WTC11 (cell line): Measurements from ENCODE around the gene ARHGEF39.
"Not testable (repeated sequence)": the region's sequence is repeated elsewhere in the genome, so short reads cannot be mapped to it uniquely, and the experiment has no call there.

Experiments
- JUN ChIP-seq: sonication (generic); formaldehyde crosslinking; IDR thresholded peaks from 2 replicates; pipeline ENCODE4 v1.8.0; 2023; ENCODE audit warnings: mild to moderate bottlenecking, missing genetic modification reagents
- ZNF423 ChIP-seq: fragments of 250-450 bp; sonication (Bioruptor Pico); IDR thresholded peaks from 2 replicates; pipeline ENCODE4 v2.1.2; 2022; ENCODE audit warnings: mild to moderate bottlenecking, moderate library complexity
- TF ChIP-seq, protein P1 (sequence below): sonication (generic); formaldehyde crosslinking; IDR thresholded peaks from 2 replicates; pipeline ENCODE4 v1.8.1; 2023; ENCODE audit warnings: mild to moderate bottlenecking, missing genetic modification reagents, moderate library complexity
- TF ChIP-seq, protein P2 (sequence below): fragments of 200-600 bp; IDR thresholded peaks from 2 replicates; pipeline ENCODE4 v1.8.0; 2022; ENCODE audit warnings: antibody characterized with exemption
- TF ChIP-seq, protein P3 (sequence below): sonication (generic); formaldehyde crosslinking; IDR thresholded peaks from 2 replicates; pipeline ENCODE4 v1.8.1; 2022; ENCODE audit warnings: mild to moderate bottlenecking, missing genetic modification reagents, moderate library complexity, borderline replicate concordance
- TF ChIP-seq, protein P4 (sequence below): sonication (generic); formaldehyde crosslinking; IDR thresholded peaks from 2 replicates; pipeline ENCODE4 v1.8.0; 2022; ENCODE audit warnings: mild to moderate bottlenecking, missing genetic modification reagents

DNA sequence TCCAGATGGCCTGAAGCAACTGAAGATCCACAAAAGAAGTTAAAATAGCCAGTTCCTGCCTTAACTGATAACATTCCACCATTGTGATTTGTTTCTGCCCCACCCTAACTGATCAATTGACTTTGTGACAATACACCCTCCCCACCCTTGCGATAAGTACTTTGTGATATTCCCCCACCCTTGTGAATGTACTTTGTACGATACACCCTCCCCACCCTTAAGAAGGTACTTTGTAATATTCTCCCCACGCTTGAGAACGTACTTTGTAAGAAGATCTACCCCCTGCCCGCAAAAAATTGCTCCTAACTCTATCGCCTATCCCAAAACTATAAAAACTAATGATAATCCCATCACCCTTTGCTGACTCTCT lies 28.1 kb downstream of the ARHGEF39 start:
- TF ChIP-seq, protein P1, sequence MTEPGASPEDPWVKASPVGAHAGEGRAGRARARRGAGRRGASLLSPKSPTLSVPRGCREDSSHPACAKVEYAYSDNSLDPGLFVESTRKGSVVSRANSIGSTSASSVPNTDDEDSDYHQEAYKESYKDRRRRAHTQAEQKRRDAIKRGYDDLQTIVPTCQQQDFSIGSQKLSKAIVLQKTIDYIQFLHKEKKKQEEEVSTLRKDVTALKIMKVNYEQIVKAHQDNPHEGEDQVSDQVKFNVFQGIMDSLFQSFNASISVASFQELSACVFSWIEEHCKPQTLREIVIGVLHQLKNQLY, result not testable (repeated sequence)
- TF ChIP-seq, protein P2, sequence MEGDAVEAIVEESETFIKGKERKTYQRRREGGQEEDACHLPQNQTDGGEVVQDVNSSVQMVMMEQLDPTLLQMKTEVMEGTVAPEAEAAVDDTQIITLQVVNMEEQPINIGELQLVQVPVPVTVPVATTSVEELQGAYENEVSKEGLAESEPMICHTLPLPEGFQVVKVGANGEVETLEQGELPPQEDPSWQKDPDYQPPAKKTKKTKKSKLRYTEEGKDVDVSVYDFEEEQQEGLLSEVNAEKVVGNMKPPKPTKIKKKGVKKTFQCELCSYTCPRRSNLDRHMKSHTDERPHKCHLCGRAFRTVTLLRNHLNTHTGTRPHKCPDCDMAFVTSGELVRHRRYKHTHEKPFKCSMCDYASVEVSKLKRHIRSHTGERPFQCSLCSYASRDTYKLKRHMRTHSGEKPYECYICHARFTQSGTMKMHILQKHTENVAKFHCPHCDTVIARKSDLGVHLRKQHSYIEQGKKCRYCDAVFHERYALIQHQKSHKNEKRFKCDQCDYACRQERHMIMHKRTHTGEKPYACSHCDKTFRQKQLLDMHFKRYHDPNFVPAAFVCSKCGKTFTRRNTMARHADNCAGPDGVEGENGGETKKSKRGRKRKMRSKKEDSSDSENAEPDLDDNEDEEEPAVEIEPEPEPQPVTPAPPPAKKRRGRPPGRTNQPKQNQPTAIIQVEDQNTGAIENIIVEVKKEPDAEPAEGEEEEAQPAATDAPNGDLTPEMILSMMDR, result not testable (repeated sequence)
- TF ChIP-seq ZNF423, JUN (CRISPR knock-in tag): not testable (repeated sequence)
- TF ChIP-seq, protein P3, sequence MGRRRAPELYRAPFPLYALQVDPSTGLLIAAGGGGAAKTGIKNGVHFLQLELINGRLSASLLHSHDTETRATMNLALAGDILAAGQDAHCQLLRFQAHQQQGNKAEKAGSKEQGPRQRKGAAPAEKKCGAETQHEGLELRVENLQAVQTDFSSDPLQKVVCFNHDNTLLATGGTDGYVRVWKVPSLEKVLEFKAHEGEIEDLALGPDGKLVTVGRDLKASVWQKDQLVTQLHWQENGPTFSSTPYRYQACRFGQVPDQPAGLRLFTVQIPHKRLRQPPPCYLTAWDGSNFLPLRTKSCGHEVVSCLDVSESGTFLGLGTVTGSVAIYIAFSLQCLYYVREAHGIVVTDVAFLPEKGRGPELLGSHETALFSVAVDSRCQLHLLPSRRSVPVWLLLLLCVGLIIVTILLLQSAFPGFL (CRISPR knock-in tag), result not testable (repeated sequence)
- TF ChIP-seq, protein P4, sequence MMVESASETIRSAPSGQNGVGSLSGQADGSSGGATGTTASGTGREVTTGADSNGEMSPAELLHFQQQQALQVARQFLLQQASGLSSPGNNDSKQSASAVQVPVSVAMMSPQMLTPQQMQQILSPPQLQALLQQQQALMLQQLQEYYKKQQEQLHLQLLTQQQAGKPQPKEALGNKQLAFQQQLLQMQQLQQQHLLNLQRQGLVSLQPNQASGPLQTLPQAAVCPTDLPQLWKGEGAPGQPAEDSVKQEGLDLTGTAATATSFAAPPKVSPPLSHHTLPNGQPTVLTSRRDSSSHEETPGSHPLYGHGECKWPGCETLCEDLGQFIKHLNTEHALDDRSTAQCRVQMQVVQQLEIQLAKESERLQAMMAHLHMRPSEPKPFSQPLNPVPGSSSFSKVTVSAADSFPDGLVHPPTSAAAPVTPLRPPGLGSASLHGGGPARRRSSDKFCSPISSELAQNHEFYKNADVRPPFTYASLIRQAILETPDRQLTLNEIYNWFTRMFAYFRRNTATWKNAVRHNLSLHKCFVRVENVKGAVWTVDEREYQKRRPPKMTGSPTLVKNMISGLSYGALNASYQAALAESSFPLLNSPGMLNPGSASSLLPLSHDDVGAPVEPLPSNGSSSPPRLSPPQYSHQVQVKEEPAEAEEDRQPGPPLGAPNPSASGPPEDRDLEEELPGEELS, result not testable (repeated sequence)
